Endodermal cell (in vitro differentiated cells): Measurements from ENCODE around the gene MRGPRX1. TPM values are rescaled to one million over a fixed set of nuclear protein-coding genes. Genes with fewer than 3 reads are reported as not detected.
A peak's percentile ranks its signal among the peaks of the same experiment; 100 is the strongest.
"Not testable (repeated sequence)": the region's sequence is repeated elsewhere in the genome, so short reads cannot be mapped to it uniquely, and the experiment has no call there.

ENCODE experiments used
- DNase-seq: peaks from one replicate; pipeline ENCODE4 v3.0.0-alpha.2; 2017
- H3K27ac ChIP-seq: 2 replicates; pipeline ENCODE4 v1.5.1; 2013; ENCODE audit warnings: mild to moderate bottlenecking, low read depth, low read length, moderate library complexity
- H3K27me3 ChIP-seq: 2 replicates; pipeline ENCODE4 v1.6.1; 2013; ENCODE audit warnings: mild to moderate bottlenecking, low read length, moderate library complexity; ENCODE audit not compliant: insufficient read depth, control insufficient read depth, poor library complexity, severe bottlenecking
- H3K36me3 ChIP-seq: 2 replicates; pipeline ENCODE4 v1.7.0; 2013; ENCODE audit warnings: mild to moderate bottlenecking, low read length, moderate library complexity; ENCODE audit not compliant: control insufficient read depth, insufficient read depth
- H3K4me1 ChIP-seq: one replicate; pipeline ENCODE4 v1.7.0; 2013; ENCODE audit warnings: low read length; ENCODE audit not compliant: control insufficient read depth, insufficient read depth
- H3K4me3 ChIP-seq: 2 replicates; pipeline ENCODE4 v1.5.1; 2013; ENCODE audit warnings: mild to moderate bottlenecking, low read length, moderate library complexity
- H3K9ac ChIP-seq: 2 replicates; pipeline ENCODE4 v1.6.1; 2013; ENCODE audit warnings: mild to moderate bottlenecking, low read length, moderate library complexity; ENCODE audit not compliant: poor library complexity, severe bottlenecking; ENCODE audit errors: extremely low read depth
- H3K9me3 ChIP-seq: 2 replicates; pipeline ENCODE4 v1.6.1; 2013; ENCODE audit warnings: mild to moderate bottlenecking, low read length, moderate library complexity; ENCODE audit not compliant: control insufficient read depth
- H3K27ac Mint-ChIP-seq: 2 replicates; pipeline ENCODE4 v1.8.0; 2020; ENCODE audit warnings: mixed read lengths
- H3K27me3 Mint-ChIP-seq: 2 replicates; pipeline ENCODE4 v1.8.0; 2021; ENCODE audit warnings: mild to moderate bottlenecking, mixed read lengths; ENCODE audit not compliant: insufficient read depth
- H3K36me3 Mint-ChIP-seq: 2 replicates; pipeline ENCODE4 v1.8.0; 2020; ENCODE audit warnings: low read depth, mixed read lengths
- H3K4me1 Mint-ChIP-seq: 2 replicates; pipeline ENCODE4 v1.8.0; 2020; ENCODE audit warnings: mixed read lengths
- H3K4me3 Mint-ChIP-seq: 2 replicates; pipeline ENCODE4 v1.8.0; 2020; ENCODE audit warnings: mild to moderate bottlenecking, moderate library complexity, mixed read lengths
- H3K9me3 Mint-ChIP-seq: 2 replicates; pipeline ENCODE4 v1.8.0; 2020; ENCODE audit warnings: mild to moderate bottlenecking, mixed read lengths
- WGBS, 2 experiments: methylation state at CpG; one replicate each; pipeline versions ENCODE4 v1.1.5 to v1.1.7; 2013; ENCODE audit warnings: missing lambda C conversion rate in 2 of 2, mixed read lengths in 1 of 2; ENCODE audit not compliant: insufficient coverage in 1 of 2, insufficient read length in 1 of 2; 5-methylcytosine and 5-hydroxymethylcytosine counted together
- total RNA-seq, 2 donors: library from RNA; stranded (reverse); fragmentation: NEBNext Ultra II Directional in 1 of 2; extraction: Animal tissue kit (Norgen Biotek cat#: 25700) in 1 of 2; gene quantifications; 2 replicates in 1 of 2; 3 replicates in 1 of 2; pipeline ENCODE4 v1.2.1, GENCODE V29; 2021
- TF ChIP-seq, protein P1 (sequence below): fragments of 200-600 bp; sonication (generic); conservative IDR thresholded peaks from 2 replicates; pipeline ENCODE4 v1.5.0; 2021; ENCODE audit warnings: antibody characterized with exemption, mild to moderate bottlenecking

MRGPRX1 gene
- total RNA-seq, 2 donors from 2014 or later = not detected

DNA sequence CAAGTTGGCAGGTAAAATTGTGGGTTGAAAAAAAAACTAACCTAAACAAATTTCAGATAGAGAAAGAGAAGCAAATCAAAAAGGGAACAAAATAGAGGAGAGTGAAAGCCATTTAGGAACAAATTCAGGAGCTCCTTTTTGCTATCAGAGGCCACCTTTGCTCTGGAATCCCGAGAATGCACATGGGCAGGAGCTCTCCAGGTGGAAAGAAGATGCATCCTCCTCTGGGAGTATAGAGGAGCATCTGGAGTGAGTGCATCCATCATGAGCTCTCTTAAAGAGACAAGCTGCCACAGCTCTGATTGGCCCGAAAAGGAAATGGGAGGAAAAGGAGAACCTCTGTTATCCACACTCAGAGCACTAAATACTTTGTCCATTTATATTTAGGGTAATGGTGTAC is 26.3 kb downstream of the MRGPRX1 start:
- Histone ChIP-seq H3K27ac (no peak overlapping the region), H3K9me3 (no peaks in the 10 kb centered on the region), H3K9ac (no peak overlapping the region), H3K36me3 (no peaks in the 10 kb centered on the region), H3K4me3 (no peak overlapping the region), H3K4me1 (no peaks in the 10 kb centered on the region), H3K27me3 (no peaks in the 10 kb centered on the region)
- Mint-ChIP-seq H3K4me1 (peaks cover 15% of the 10 kb centered on the region), H3K36me3 (no peaks in the 10 kb centered on the region), H3K9me3 (no peaks in the 10 kb centered on the region), H3K27ac (no peak overlapping the region), H3K4me3 (no peak overlapping the region), H3K27me3 (peaks cover 20% of the 10 kb centered on the region)
- 67 to 89% methylated on average over 1 to 2 of the region's 2 CpGs for WGBS, 2 experiments
- TF ChIP-seq, protein P1, sequence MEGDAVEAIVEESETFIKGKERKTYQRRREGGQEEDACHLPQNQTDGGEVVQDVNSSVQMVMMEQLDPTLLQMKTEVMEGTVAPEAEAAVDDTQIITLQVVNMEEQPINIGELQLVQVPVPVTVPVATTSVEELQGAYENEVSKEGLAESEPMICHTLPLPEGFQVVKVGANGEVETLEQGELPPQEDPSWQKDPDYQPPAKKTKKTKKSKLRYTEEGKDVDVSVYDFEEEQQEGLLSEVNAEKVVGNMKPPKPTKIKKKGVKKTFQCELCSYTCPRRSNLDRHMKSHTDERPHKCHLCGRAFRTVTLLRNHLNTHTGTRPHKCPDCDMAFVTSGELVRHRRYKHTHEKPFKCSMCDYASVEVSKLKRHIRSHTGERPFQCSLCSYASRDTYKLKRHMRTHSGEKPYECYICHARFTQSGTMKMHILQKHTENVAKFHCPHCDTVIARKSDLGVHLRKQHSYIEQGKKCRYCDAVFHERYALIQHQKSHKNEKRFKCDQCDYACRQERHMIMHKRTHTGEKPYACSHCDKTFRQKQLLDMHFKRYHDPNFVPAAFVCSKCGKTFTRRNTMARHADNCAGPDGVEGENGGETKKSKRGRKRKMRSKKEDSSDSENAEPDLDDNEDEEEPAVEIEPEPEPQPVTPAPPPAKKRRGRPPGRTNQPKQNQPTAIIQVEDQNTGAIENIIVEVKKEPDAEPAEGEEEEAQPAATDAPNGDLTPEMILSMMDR = no peak
- peak; percentile 66 for DNase-seq

DNA sequence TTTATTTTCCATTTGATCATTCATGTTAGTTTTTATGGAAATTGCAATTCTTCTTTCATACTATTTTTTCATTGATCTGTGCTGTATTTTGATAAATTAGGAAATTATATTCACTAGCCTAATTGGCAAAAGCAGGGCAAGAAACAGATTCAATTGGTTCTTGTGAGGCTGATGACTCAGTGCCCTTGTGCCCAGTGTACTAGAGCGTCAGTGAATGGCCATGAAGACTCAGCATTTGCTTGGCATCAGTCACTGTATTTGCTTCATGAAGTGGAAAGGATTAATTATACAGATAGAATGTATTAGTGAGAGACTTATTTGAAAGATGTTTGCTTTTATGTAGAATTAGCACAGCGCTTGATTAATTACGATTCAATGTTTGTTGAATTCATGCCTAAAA is 31.8 kb downstream of the MRGPRX1 start:
- Mint-ChIP-seq H3K27me3 (peaks cover 12% of the 10 kb centered on the region), H3K4me1 (peaks cover 3% of the 10 kb centered on the region), H3K4me3 (no peak overlapping the region), H3K9me3 (peaks cover 8% of the 10 kb centered on the region), H3K36me3 (peaks cover 1% of the 10 kb centered on the region), H3K27ac (no peak overlapping the region)
- Histone ChIP-seq H3K9ac (no peak overlapping the region), H3K4me3 (no peak overlapping the region), H3K9me3 (peaks cover 9% of the 10 kb centered on the region), H3K27ac (no peak overlapping the region), H3K4me1 (no peaks in the 10 kb centered on the region), H3K36me3 (no peaks in the 10 kb centered on the region), H3K27me3 (no peaks in the 10 kb centered on the region)
- TF ChIP-seq, protein P1 = no peak
- DNase-seq = no peak
- WGBS, 2 experiments = 96 to 100% methylated on average over 3 of the region's 3 CpGs

DNA sequence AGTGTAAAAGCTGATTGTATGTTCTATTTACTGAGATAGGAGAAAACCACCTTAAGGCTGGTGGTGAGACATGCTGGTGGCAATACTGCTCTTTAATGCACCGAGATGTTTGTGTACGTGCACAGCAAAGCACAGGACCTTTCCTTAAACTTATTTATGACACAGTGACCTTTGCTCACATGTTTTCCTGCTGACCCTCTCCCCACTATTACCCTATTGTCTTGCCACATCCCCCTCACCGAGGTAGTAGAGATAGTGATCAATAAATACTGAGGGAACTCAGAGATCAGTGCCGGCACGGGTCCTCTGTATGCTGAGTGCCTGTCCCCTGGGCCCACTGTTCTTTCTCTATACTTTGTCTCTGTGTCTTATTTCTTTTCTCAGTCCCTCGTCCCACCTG is 38.6 kb downstream of the MRGPRX1 start:
- Mint-ChIP-seq H3K4me3 (peak overlapping the region; percentile 40), H3K36me3 (peaks cover 11% of the 10 kb centered on the region), H3K9me3 (peaks cover 47% of the 10 kb centered on the region), H3K27ac (peak overlapping the region; percentile 97), H3K4me1 (peaks cover 38% of the 10 kb centered on the region)
- not testable (repeated sequence) for H3K36me3 ChIP-seq, H3K4me1 ChIP-seq, H3K27me3 ChIP-seq, H3K27me3 Mint-ChIP-seq, H3K27ac ChIP-seq, DNase-seq
- 35 to 50% methylated on average over 1 to 6 of the region's 6 CpGs for WGBS, 2 experiments
- H3K4me3 ChIP-seq = peak overlapping the region; percentile 73
- peak overlapping the region; percentile 44 for H3K9ac ChIP-seq
- peaks cover 41% of the 10 kb centered on the region for H3K9me3 ChIP-seq

DNA sequence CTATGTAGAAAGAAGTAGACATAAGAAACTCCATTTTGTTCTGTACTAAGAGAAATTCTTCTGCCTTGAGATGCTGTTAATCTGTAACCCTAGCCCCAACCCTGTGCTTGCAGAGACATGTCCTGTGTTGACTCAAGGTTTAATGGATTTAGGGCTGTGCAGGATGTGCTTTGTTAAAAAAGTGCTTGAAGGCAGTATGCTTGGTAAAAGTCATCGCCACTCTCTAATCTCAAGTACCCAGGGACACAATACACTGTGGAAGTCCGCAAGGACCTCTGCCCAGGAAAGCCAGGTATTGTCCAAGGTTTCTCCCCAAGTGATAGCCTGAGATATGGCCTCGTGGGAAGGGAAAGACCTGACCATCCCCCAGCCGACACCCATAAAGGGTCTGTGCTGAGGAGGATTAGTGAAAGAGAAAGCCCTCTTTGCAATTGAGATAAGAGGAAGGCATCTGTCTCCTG is 39.0 kb downstream of the MRGPRX1 start:
- H3K9me3 ChIP-seq = peaks cover 43% of the 10 kb centered on the region
- H3K9me3 Mint-ChIP-seq = peaks cover 52% of the 10 kb centered on the region
- not testable (repeated sequence) for H3K27ac ChIP-seq, H3K27me3 ChIP-seq, H3K4me3 ChIP-seq, H3K36me3 ChIP-seq, H3K9ac ChIP-seq, H3K4me1 ChIP-seq
- peak overlapping the region; percentile 97 for H3K27ac Mint-ChIP-seq
- peak overlapping the region; percentile 40 for H3K4me3 Mint-ChIP-seq
- 19 to 48% methylated on average over 2 to 4 of the region's 4 CpGs for WGBS, 2 experiments
- H3K27me3 Mint-ChIP-seq = peaks cover 10% of the 10 kb centered on the region
- peak; percentile 87 for DNase-seq
- H3K36me3 Mint-ChIP-seq = peaks cover 11% of the 10 kb centered on the region
- peaks cover 38% of the 10 kb centered on the region for H3K4me1 Mint-ChIP-seq

DNA sequence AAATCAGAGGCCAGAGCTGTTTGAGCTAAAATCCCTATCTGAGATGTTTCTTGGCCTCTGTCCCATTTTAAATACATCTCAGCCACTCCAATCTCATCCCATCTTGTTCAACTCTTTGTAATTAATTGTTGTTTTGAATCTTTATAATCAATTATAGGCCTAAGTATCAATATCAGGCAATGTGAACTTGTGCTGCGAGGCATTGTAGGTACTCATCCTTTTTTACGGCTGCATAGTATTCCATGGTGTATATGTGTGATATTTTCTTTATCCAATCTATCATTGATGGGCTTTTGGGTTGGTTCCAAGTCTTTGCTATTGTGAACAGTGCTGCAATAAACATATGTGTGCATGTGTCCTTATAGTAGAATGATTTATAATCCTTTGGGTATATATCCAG is 47.5 kb downstream of the MRGPRX1 start:
- H3K27me3 Mint-ChIP-seq = peaks cover 60% of the 10 kb centered on the region

More for the DNA sequence above, 47.5 kb downstream of the MRGPRX1 start:
- DNase-seq, H3K27ac ChIP-seq, H3K4me3 ChIP-seq, H3K4me1 Mint-ChIP-seq, H3K4me1 ChIP-seq, H3K27ac Mint-ChIP-seq, H3K36me3 ChIP-seq, H3K4me3 Mint-ChIP-seq, H3K36me3 Mint-ChIP-seq, H3K9ac ChIP-seq: not testable (repeated sequence)
- peaks cover 24% of the 10 kb centered on the region for H3K9me3 ChIP-seq
- peaks cover 48% of the 10 kb centered on the region for H3K9me3 Mint-ChIP-seq
- peaks cover 15% of the 10 kb centered on the region for H3K27me3 ChIP-seq
- WGBS, 2 experiments = 60 to 92% methylated on average over 1 to 2 of the region's 2 CpGs
